Parathyroid adenoma (tissue), 2 donors: Measurements from ENCODE around the gene SLC7A14.

Experiments used
- H2AFZ ChIP-seq: fragments of 300-600 bp; sonication (generic); one replicate; pipeline ENCODE4 v1.7.0; 2017; ENCODE audit warnings: antibody characterized with exemption, mild to moderate bottlenecking
- H3K27ac ChIP-seq: fragments of 300-600 bp; sonication (generic); one replicate; pipeline ENCODE4 v1.7.0; 2017
- H3K27me3 ChIP-seq: fragments of 300-600 bp; sonication (generic); one replicate; pipeline ENCODE4 v1.7.0; 2017; ENCODE audit warnings: low read length; ENCODE audit not compliant: control insufficient read depth, insufficient read depth
- H3K36me3 ChIP-seq: fragments of 300-600 bp; sonication (generic); one replicate; pipeline ENCODE4 v1.7.0; 2017; ENCODE audit warnings: low read length; ENCODE audit not compliant: control insufficient read depth, insufficient read depth
- H3K4me1 ChIP-seq: fragments of 300-600 bp; sonication (generic); one replicate; pipeline ENCODE4 v1.7.0; 2017; ENCODE audit warnings: control low read depth
- H3K4me2 ChIP-seq: fragments of 300-600 bp; sonication (generic); one replicate; pipeline ENCODE4 v1.7.0; 2017; ENCODE audit warnings: low read length
- H3K4me3 ChIP-seq: fragments of 300-600 bp; sonication (generic); one replicate; pipeline ENCODE4 v1.7.0; 2017; ENCODE audit warnings: low read depth, low read length
- H3K79me2 ChIP-seq: fragments of 300-600 bp; sonication (generic); one replicate; pipeline ENCODE4 v1.7.0; 2017; ENCODE audit warnings: control low read depth
- H3K9ac ChIP-seq: fragments of 300-600 bp; sonication (generic); one replicate; pipeline ENCODE4 v1.7.0; 2017; ENCODE audit warnings: mild to moderate bottlenecking
- H3K9me3 ChIP-seq: fragments of 300-600 bp; sonication (generic); one replicate; pipeline ENCODE4 v1.7.0; 2017; ENCODE audit warnings: low read length; ENCODE audit not compliant: control insufficient read depth
- CTCF ChIP-seq: fragments of 300-600 bp; sonication (generic); IDR thresholded peaks from one replicate; pipeline ENCODE4 v1.7.0; 2017; ENCODE audit warnings: antibody characterized with exemption, mild to moderate bottlenecking
- donor health status: primary hyperparathyroidism.

Gene SLC7A14

GRCh38 chr3:170598091-170598502 is 12.2 kb upstream of the SLC7A14 start:
- Histone ChIP-seq H3K9ac (no peak overlapping the region), H3K36me3 (no peaks in the 10 kb centered on the region), H3K4me1 (no peaks in the 10 kb centered on the region), H3K4me3 (no peak overlapping the region), H2AFZ (no peak overlapping the region), H3K4me2 (no peak overlapping the region), H3K27ac (no peak overlapping the region), H3K27me3 (no peaks in the 10 kb centered on the region), H3K9me3 (no peaks in the 10 kb centered on the region), H3K79me2 (no peaks in the 10 kb centered on the region)
- no peak for TF ChIP-seq CTCF

- H3K4me1 ChIP-seq = no peaks in the 10 kb centered on the region
- no peak overlapping the region for H3K27ac ChIP-seq
- no peak for TF ChIP-seq CTCF
- no peaks in the 10 kb centered on the region for H3K79me2 ChIP-seq
- H3K4me3 ChIP-seq = no peak overlapping the region
- H3K4me2 ChIP-seq = no peak overlapping the region
- no peak overlapping the region for H3K9ac ChIP-seq
- H3K36me3 ChIP-seq = no peaks in the 10 kb centered on the region
- no peaks in the 10 kb centered on the region for H3K27me3 ChIP-seq
- H3K9me3 ChIP-seq = no peaks in the 10 kb centered on the region
- no peak overlapping the region for H2AFZ ChIP-seq
These were observed 8.7 kb upstream of the SLC7A14 start for GRCh38 chr3:170594528-170594927.

GRCh38 chr3:170593634-170594033 is 7.8 kb upstream of the SLC7A14 start:
- no peaks in the 10 kb centered on the region for H3K27me3 ChIP-seq
- no peaks in the 10 kb centered on the region for H3K36me3 ChIP-seq
- H3K79me2 ChIP-seq = no peaks in the 10 kb centered on the region
- no peak overlapping the region for H3K9ac ChIP-seq
- no peak for TF ChIP-seq CTCF
- H3K4me2 ChIP-seq = no peak overlapping the region
- H3K4me1 ChIP-seq = no peaks in the 10 kb centered on the region
- no peak overlapping the region for H3K4me3 ChIP-seq
- H2AFZ ChIP-seq = no peak overlapping the region
- no peaks in the 10 kb centered on the region for H3K9me3 ChIP-seq
- H3K27ac ChIP-seq = no peak overlapping the region

- no peaks in the 10 kb centered on the region for H3K36me3 ChIP-seq
- H3K4me2 ChIP-seq = no peak overlapping the region
- H3K27me3 ChIP-seq = no peaks in the 10 kb centered on the region
- H2AFZ ChIP-seq = no peak overlapping the region
- H3K4me3 ChIP-seq = no peak overlapping the region
- H3K4me1 ChIP-seq = no peaks in the 10 kb centered on the region
- no peaks in the 10 kb centered on the region for H3K79me2 ChIP-seq
- H3K9me3 ChIP-seq = peaks cover 3% of the 10 kb centered on the region
- H3K27ac ChIP-seq = no peak overlapping the region
- TF ChIP-seq CTCF = no peak
- no peak overlapping the region for H3K9ac ChIP-seq
These were observed 3.2 kb upstream of the SLC7A14 start for GRCh38 chr3:170589113-170589512.

GRCh38 chr3:170585008-170585936 is 603 bp downstream of the SLC7A14 start:
- no peaks in the 10 kb centered on the region for H3K79me2 ChIP-seq
- H2AFZ ChIP-seq = peak overlapping the region; percentile 93
- H3K9me3 ChIP-seq = peaks cover 3% of the 10 kb centered on the region
- H3K4me3 ChIP-seq = no peak overlapping the region
- H3K36me3 ChIP-seq = no peaks in the 10 kb centered on the region
- peak overlapping the region; percentile 11 for H3K27ac ChIP-seq
- H3K27me3 ChIP-seq = no peaks in the 10 kb centered on the region
- peak overlapping the region; percentile 9 for H3K4me2 ChIP-seq
- peak overlapping the region; percentile 39 for H3K9ac ChIP-seq
- no peak for TF ChIP-seq CTCF
- H3K4me1 ChIP-seq = no peaks in the 10 kb centered on the region
